HG03064 (cell line): ENCODE results near the gene PPFIBP2.

Experiments
- ATAC-seq: cut with Tn5 transposase; IDR thresholded peaks from one replicate; pipeline ENCODE4 v1.9.1; 2021; ENCODE audit warnings: low read depth; ENCODE audit not compliant: unreplicated experiment

PPFIBP2 gene

GRCh38 chr11:7548659-7549274 is 35.0 kb downstream of the PPFIBP2 start:
- ATAC-seq, result peak; percentile 90

GRCh38 chr11:7549681-7550080 is 35.9 kb downstream of the PPFIBP2 start:
- no peak for ATAC-seq

- ATAC-seq, result no peak
Observed at GRCh38 chr11:7551571-7551970, 37.8 kb downstream of the PPFIBP2 start.

- ATAC-seq, result no peak
Observed at GRCh38 chr11:7552666-7553065, 38.9 kb downstream of the PPFIBP2 start.

- no peak for ATAC-seq
Observed at GRCh38 chr11:7555052-7555699, 41.4 kb downstream of the PPFIBP2 start.

GRCh38 chr11:7558046-7558445 is 44.2 kb downstream of the PPFIBP2 start:
- ATAC-seq, result no peak

GRCh38 chr11:7559398-7560283 is 45.8 kb downstream of the PPFIBP2 start:
- ATAC-seq, result peak; percentile 58

- no peak for ATAC-seq
Observed at GRCh38 chr11:7561562-7561961, 47.8 kb downstream of the PPFIBP2 start.

GRCh38 chr11:7563281-7563680 is 49.5 kb downstream of the PPFIBP2 start:
- no peak for ATAC-seq

- ATAC-seq, result no peak
Observed at GRCh38 chr11:7564803-7565202, 51.0 kb downstream of the PPFIBP2 start.

- ATAC-seq, result no peak
Observed at GRCh38 chr11:7567311-7567710, 53.5 kb downstream of the PPFIBP2 start.

GRCh38 chr11:7569044-7569443 is 55.2 kb downstream of the PPFIBP2 start:
- ATAC-seq, result no peak

- ATAC-seq, result no peak
Observed at GRCh38 chr11:7570241-7570640, 56.4 kb downstream of the PPFIBP2 start.

GRCh38 chr11:7570938-7571521 is 57.2 kb downstream of the PPFIBP2 start:
- no peak for ATAC-seq

- ATAC-seq, result no peak
Observed at GRCh38 chr11:7571640-7572000, 57.8 kb downstream of the PPFIBP2 start.

- ATAC-seq, result no peak
Observed at GRCh38 chr11:7572001-7572712, 58.4 kb downstream of the PPFIBP2 start.

- ATAC-seq, result no peak
Observed at GRCh38 chr11:7573193-7573557, 59.4 kb downstream of the PPFIBP2 start.

GRCh38 chr11:7573558-7574296 is 59.9 kb downstream of the PPFIBP2 start:
- no peak for ATAC-seq

GRCh38 chr11:7574491-7575130 is 60.8 kb downstream of the PPFIBP2 start:
- ATAC-seq, result no peak
